ENCODE measurements around the gene GUCY2D.
A peak's percentile ranks its signal among the peaks of the same experiment; 100 is the strongest.

GUCY2D gene

DNA sequence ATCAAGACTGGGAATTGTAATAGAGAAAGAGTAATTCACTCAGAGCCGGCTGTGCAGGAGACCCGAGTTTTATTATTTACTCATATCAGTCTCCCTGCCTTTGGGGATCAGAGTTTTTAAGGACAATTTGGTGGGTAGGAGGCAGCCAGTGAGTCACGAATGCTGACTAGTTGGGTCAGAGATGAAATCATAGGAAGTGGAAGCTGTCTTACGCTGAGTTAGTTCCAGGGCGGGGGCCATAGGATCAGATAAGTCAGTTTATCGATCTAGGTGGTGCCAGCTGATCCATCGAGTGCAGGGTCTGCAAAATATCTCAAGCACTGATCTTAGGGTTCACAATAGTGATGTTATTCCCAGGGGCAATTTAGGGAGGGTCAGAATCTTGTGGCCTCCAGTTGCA is 20.2 kb upstream of the GUCY2D start:
- TF ChIP-seq ZNF274 (IDR thresholded peaks at IDR 0.05; ENCODE audit: low read depth, low read length) (no peak), YY1 (IDR thresholded peaks at IDR 0.05; ENCODE audit: insufficient read depth, insufficient read length) (no peak), SUZ12 (IDR thresholded peaks at IDR 0.05; ENCODE audit: extremely low read depth, insufficient read depth, insufficient read length) (no peak)
- H3K27me3 ChIP-seq (ENCODE audit: insufficient read depth, insufficient read length), result no peaks in the 10 kb centered on the region
- no peaks in the 10 kb centered on the region for H3K9me3 ChIP-seq (ENCODE audit: insufficient read depth, low read length)
- H3K4me3 ChIP-seq (ENCODE audit: insufficient read length, low read depth), result no peak overlapping the region
- H3K36me3 ChIP-seq (ENCODE audit: insufficient read depth, insufficient read length, low read length), result no peaks in the 10 kb centered on the region
- no peaks in the 10 kb centered on the region for H3K4me1 ChIP-seq (ENCODE audit: insufficient read depth, insufficient read length)
- no peak overlapping the region for H3K9ac ChIP-seq (ENCODE audit: insufficient read length, low read depth)
- no peak for DNase-seq (ENCODE audit: low read depth, low spot score)

DNA sequence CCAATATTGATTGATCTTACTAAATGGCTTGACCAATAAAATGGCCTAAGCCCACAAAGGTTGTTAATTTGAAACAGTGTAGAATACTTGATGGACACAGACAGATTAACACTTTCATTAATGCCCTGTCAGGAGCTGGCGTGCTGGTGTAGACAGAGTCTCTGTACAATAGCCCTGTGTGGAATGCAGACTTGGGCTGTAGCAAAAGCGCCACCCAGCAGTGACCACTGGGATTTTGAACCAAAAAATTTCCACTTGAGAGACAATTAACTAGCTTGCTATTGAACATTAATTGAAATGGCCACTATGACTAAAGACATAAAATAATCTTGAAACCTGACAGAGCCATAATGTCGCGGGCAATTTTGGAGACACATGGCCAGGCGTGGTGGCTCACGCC is 19.7 kb upstream of the GUCY2D start:
- Histone ChIP-seq H3K27me3 (ENCODE audit: insufficient read depth, insufficient read length) (no peaks in the 10 kb centered on the region), H3K9ac (ENCODE audit: insufficient read length, low read depth) (no peak overlapping the region), H3K4me1 (ENCODE audit: insufficient read depth, insufficient read length) (no peaks in the 10 kb centered on the region), H3K4me3 (ENCODE audit: insufficient read length, low read depth) (no peak overlapping the region), H3K9me3 (ENCODE audit: insufficient read depth, low read length) (no peaks in the 10 kb centered on the region), H3K36me3 (ENCODE audit: insufficient read depth, insufficient read length, low read length) (no peaks in the 10 kb centered on the region)
- no peak for DNase-seq (ENCODE audit: low read depth, low spot score)
- TF ChIP-seq SUZ12 (IDR thresholded peaks at IDR 0.05; ENCODE audit: extremely low read depth, insufficient read depth, insufficient read length) (no peak), YY1 (IDR thresholded peaks at IDR 0.05; ENCODE audit: insufficient read depth, insufficient read length) (no peak), ZNF274 (IDR thresholded peaks at IDR 0.05; ENCODE audit: low read depth, low read length) (no peak)

GRCh38 chr17:7984904-7985303 is 17.5 kb upstream of the GUCY2D start:
- no peak for DNase-seq (ENCODE audit: low read depth, low spot score)
- TF ChIP-seq SUZ12 (IDR thresholded peaks at IDR 0.05; ENCODE audit: extremely low read depth, insufficient read depth, insufficient read length), result no peak
- no peak for TF ChIP-seq ZNF274 (IDR thresholded peaks at IDR 0.05; ENCODE audit: low read depth, low read length)
- no peak for TF ChIP-seq YY1 (IDR thresholded peaks at IDR 0.05; ENCODE audit: insufficient read depth, insufficient read length)

DNA sequence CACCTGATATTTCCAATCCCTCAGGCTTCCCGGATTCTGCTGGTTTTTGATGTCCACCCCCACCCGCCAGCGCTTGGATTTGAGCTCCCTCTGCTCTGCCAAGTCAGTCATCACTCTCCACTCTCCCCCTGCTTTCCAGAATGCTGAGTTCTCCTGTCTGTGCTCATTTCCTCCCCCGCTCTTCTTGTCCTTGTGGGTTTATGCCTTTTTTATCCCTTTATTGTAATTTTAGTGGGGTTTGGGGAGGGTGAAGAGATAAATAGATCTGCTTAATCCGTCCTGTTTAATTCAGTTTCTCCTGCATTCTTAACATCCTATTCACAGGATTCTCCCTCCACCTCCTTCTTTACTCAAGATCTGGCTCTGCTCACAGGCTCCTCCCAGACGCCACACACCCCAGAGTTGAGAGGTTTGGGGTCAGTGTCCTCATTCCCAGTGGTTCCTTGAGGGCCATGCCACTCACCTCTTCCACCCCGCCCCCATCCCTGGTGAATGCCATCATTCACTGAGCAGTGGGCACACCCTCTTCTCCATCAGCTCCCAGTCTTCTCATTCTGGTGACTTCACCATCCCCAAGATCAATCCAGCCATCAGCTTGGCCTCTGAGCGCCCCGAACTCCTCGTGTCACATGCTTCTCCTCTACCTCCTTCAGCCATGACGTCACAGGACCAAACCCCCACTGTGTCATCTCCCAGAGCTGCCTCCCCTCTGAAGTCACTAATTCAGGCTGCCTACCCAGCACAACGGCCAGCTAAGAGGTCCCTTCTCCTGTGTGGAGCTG is 15.1 kb upstream of the GUCY2D start:
- H3K4me1 ChIP-seq (ENCODE audit: insufficient read depth, insufficient read length), result no peaks in the 10 kb centered on the region
- H3K36me3 ChIP-seq (ENCODE audit: insufficient read depth, insufficient read length, low read length), result no peaks in the 10 kb centered on the region
- no peak for TF ChIP-seq ZNF274 (IDR thresholded peaks at IDR 0.05; ENCODE audit: low read depth, low read length)
- no peak for TF ChIP-seq YY1 (IDR thresholded peaks at IDR 0.05; ENCODE audit: insufficient read depth, insufficient read length)
- no peak for TF ChIP-seq SUZ12 (IDR thresholded peaks at IDR 0.05; ENCODE audit: extremely low read depth, insufficient read depth, insufficient read length)
- H3K9me3 ChIP-seq (ENCODE audit: insufficient read depth, low read length), result no peaks in the 10 kb centered on the region
- H3K27me3 ChIP-seq (ENCODE audit: insufficient read depth, insufficient read length), result no peaks in the 10 kb centered on the region
- no peak for DNase-seq (ENCODE audit: low read depth, low spot score)
- H3K9ac ChIP-seq (ENCODE audit: insufficient read length, low read depth), result no peak overlapping the region
- no peak overlapping the region for H3K4me3 ChIP-seq (ENCODE audit: insufficient read length, low read depth)

More at GRCh38 chr17:7984904-7985303, 17.5 kb upstream of the GUCY2D start:
- H3K4me3 ChIP-seq (ENCODE audit: insufficient read length, low read depth), result no peak overlapping the region
- H3K4me1 ChIP-seq (ENCODE audit: insufficient read depth, insufficient read length), result no peaks in the 10 kb centered on the region
- no peak overlapping the region for H3K9ac ChIP-seq (ENCODE audit: insufficient read length, low read depth)
- no peaks in the 10 kb centered on the region for H3K9me3 ChIP-seq (ENCODE audit: insufficient read depth, low read length)
- H3K36me3 ChIP-seq (ENCODE audit: insufficient read depth, insufficient read length, low read length), result no peaks in the 10 kb centered on the region
- no peaks in the 10 kb centered on the region for H3K27me3 ChIP-seq (ENCODE audit: insufficient read depth, insufficient read length)

DNA sequence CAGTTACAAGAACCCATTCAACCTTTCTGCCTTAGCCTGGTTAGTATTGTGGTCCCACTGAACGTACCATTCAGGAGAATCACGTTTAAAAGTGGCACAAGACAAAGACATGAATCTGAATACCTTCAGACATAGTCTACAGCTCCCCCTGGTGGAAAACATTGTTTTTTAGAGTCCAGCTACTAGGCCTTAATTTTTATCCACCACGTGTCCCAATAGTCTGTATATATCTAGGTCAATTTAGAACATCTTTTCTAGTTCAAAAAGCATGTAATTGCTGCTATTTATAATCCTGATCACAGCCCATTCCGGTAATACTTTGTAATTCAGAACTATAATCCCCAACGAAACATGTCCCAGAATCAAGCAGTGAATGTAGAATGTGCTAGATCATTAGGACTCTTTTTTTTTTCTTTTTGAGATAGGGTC is 13.7 kb upstream of the GUCY2D start:
- Histone ChIP-seq H3K36me3 (ENCODE audit: insufficient read depth, insufficient read length, low read length) (no peaks in the 10 kb centered on the region), H3K27me3 (ENCODE audit: insufficient read depth, insufficient read length) (no peaks in the 10 kb centered on the region), H3K9me3 (ENCODE audit: insufficient read depth, low read length) (no peaks in the 10 kb centered on the region), H3K9ac (ENCODE audit: insufficient read length, low read depth) (no peak overlapping the region), H3K4me3 (ENCODE audit: insufficient read length, low read depth) (no peak overlapping the region), H3K4me1 (ENCODE audit: insufficient read depth, insufficient read length) (no peaks in the 10 kb centered on the region)
- TF ChIP-seq ZNF274 (IDR thresholded peaks at IDR 0.05; ENCODE audit: low read depth, low read length) (no peak), SUZ12 (IDR thresholded peaks at IDR 0.05; ENCODE audit: extremely low read depth, insufficient read depth, insufficient read length) (no peak), YY1 (IDR thresholded peaks at IDR 0.05; ENCODE audit: insufficient read depth, insufficient read length) (no peak)
- DNase-seq (ENCODE audit: low read depth, low spot score), result peak; percentile 9

GRCh38 chr17:7989781-7990655 is 12.4 kb upstream of the GUCY2D start:
- TF ChIP-seq SUZ12 (IDR thresholded peaks at IDR 0.05; ENCODE audit: extremely low read depth, insufficient read depth, insufficient read length) (no peak), YY1 (IDR thresholded peaks at IDR 0.05; ENCODE audit: insufficient read depth, insufficient read length) (no peak), ZNF274 (IDR thresholded peaks at IDR 0.05; ENCODE audit: low read depth, low read length) (no peak)
- H3K9me3 ChIP-seq (ENCODE audit: insufficient read depth, low read length), result no peaks in the 10 kb centered on the region
- H3K4me1 ChIP-seq (ENCODE audit: insufficient read depth, insufficient read length), result no peaks in the 10 kb centered on the region
- peak; percentile 51 for DNase-seq (ENCODE audit: low read depth, low spot score)
- no peaks in the 10 kb centered on the region for H3K27me3 ChIP-seq (ENCODE audit: insufficient read depth, insufficient read length)
- peak overlapping the region; percentile 39 for H3K4me3 ChIP-seq (ENCODE audit: insufficient read length, low read depth)
- peak overlapping the region; percentile 77 for H3K9ac ChIP-seq (ENCODE audit: insufficient read length, low read depth)
- no peaks in the 10 kb centered on the region for H3K36me3 ChIP-seq (ENCODE audit: insufficient read depth, insufficient read length, low read length)

- TF ChIP-seq ZNF274 (IDR thresholded peaks at IDR 0.05; ENCODE audit: low read depth, low read length) (no peak), SUZ12 (IDR thresholded peaks at IDR 0.05; ENCODE audit: extremely low read depth, insufficient read depth, insufficient read length) (no peak), YY1 (IDR thresholded peaks at IDR 0.05; ENCODE audit: insufficient read depth, insufficient read length) (no peak)
- no peaks in the 10 kb centered on the region for H3K36me3 ChIP-seq (ENCODE audit: insufficient read depth, insufficient read length, low read length)
- no peak for DNase-seq (ENCODE audit: low read depth, low spot score)
These were observed 9.9 kb upstream of the GUCY2D start for GRCh38 chr17:7992516-7992915.

More at GRCh38 chr17:7992516-7992915, 9.9 kb upstream of the GUCY2D start:
- no peaks in the 10 kb centered on the region for H3K9me3 ChIP-seq (ENCODE audit: insufficient read depth, low read length)
- H3K9ac ChIP-seq (ENCODE audit: insufficient read length, low read depth), result no peak overlapping the region
- H3K4me3 ChIP-seq (ENCODE audit: insufficient read length, low read depth), result no peak overlapping the region
- no peaks in the 10 kb centered on the region for H3K4me1 ChIP-seq (ENCODE audit: insufficient read depth, insufficient read length)
- H3K27me3 ChIP-seq (ENCODE audit: insufficient read depth, insufficient read length), result no peaks in the 10 kb centered on the region
